GM19395 (cell line): ENCODE results near the gene UGT8.

Experiments
- ATAC-seq: cut with Tn5 transposase; IDR thresholded peaks from one replicate; pipeline ENCODE4 v1.9.1; 2021; ENCODE audit warnings: mild to moderate bottlenecking, moderate library complexity; ENCODE audit not compliant: unreplicated experiment

The UGT8 gene

GRCh38 chr4:114688059-114688458 is 89.5 kb downstream of the UGT8 start:
- no peak for ATAC-seq

GRCh38 chr4:114690571-114690970 is 92.0 kb downstream of the UGT8 start:
- ATAC-seq = no peak

GRCh38 chr4:114691865-114692264 is 93.3 kb downstream of the UGT8 start:
- ATAC-seq = peak; percentile 93

- ATAC-seq = no peak
Measured at GRCh38 chr4:114692958-114693357, 94.4 kb downstream of the UGT8 start.

GRCh38 chr4:114694770-114695169 is 96.2 kb downstream of the UGT8 start:
- ATAC-seq = no peak

- no peak for ATAC-seq
Measured at GRCh38 chr4:114698231-114698630, 99.6 kb downstream of the UGT8 start.

GRCh38 chr4:114701491-114701890 is 102.9 kb downstream of the UGT8 start:
- ATAC-seq = no peak

GRCh38 chr4:114717432-114717831 is 118.8 kb downstream of the UGT8 start:
- no peak for ATAC-seq

- no peak for ATAC-seq
Measured at GRCh38 chr4:114725066-114725465, 126.5 kb downstream of the UGT8 start.

- no peak for ATAC-seq
Measured at GRCh38 chr4:114727461-114727860, 128.9 kb downstream of the UGT8 start.
